MM.1S (cell line): ENCODE results near the gene FBRS.

Experiments used
- DNase-seq: peaks from one replicate; pipeline ENCODE4 v3.0.0-alpha.2; 2015
- H2AFZ ChIP-seq: fragments of 300-600 bp; sonication (generic); 2 replicates; pipeline ENCODE4 v1.6.0; 2016; ENCODE audit warnings: antibody characterized with exemption, low read length
- H3F3A ChIP-seq: fragments of 300-600 bp; sonication (generic); 2 replicates; pipeline ENCODE4 v1.6.1; 2016; ENCODE audit warnings: mild to moderate bottlenecking, antibody characterized with exemption, low read length, moderate library complexity, mixed read lengths; ENCODE audit not compliant: insufficient read depth
- H3K27ac ChIP-seq: fragments of 300-600 bp; sonication (generic); 2 replicates; pipeline ENCODE4 v1.5.1; 2016; ENCODE audit warnings: mild to moderate bottlenecking, low read length
- H3K27me3 ChIP-seq: fragments of 300-600 bp; sonication (generic); replicated peaks from 2 replicates; pipeline ENCODE4 v1.6.0; 2016; ENCODE audit warnings: low read length; ENCODE audit not compliant: insufficient read depth
- H3K36me3 ChIP-seq: fragments of 300-600 bp; sonication (generic); replicated peaks from 2 replicates; pipeline ENCODE4 v1.6.1; 2016; ENCODE audit warnings: mild to moderate bottlenecking, low read length, mixed read lengths; ENCODE audit not compliant: insufficient read depth
- H3K4me1 ChIP-seq: fragments of 300-600 bp; sonication (generic); 2 replicates; pipeline ENCODE4 v1.6.1; 2016; ENCODE audit warnings: low read length, mixed read lengths
- H3K4me2 ChIP-seq: fragments of 300-600 bp; sonication (generic); 2 replicates; pipeline ENCODE4 v1.6.0; 2016; ENCODE audit warnings: low read depth, low read length
- H3K4me3 ChIP-seq: fragments of 300-600 bp; sonication (generic); 2 replicates; pipeline ENCODE4 v1.5.1; 2016; ENCODE audit warnings: low read length, mixed read lengths
- H3K79me2 ChIP-seq: fragments of 300-600 bp; sonication (generic); 2 replicates; pipeline ENCODE4 v1.6.1; 2016; ENCODE audit warnings: mixed run types, low read length, mixed read lengths
- H3K9ac ChIP-seq: fragments of 300-600 bp; sonication (generic); 2 replicates; pipeline ENCODE4 v1.6.1; 2016; ENCODE audit warnings: low read length, mixed read lengths
- H3K9me2 ChIP-seq: fragments of 300-600 bp; sonication (generic); replicated peaks from 2 replicates; pipeline ENCODE4 v1.6.1; 2016; ENCODE audit warnings: mild to moderate bottlenecking, low read length, mixed read lengths; ENCODE audit not compliant: insufficient read depth
- H3K9me3 ChIP-seq: fragments of 300-600 bp; sonication (generic); replicated peaks from 2 replicates; pipeline ENCODE4 v1.6.1; 2016; ENCODE audit warnings: mild to moderate bottlenecking, low read length, mixed read lengths; ENCODE audit not compliant: insufficient read depth
- H4K20me1 ChIP-seq: fragments of 300-600 bp; sonication (generic); 2 replicates; pipeline ENCODE4 v1.6.1; 2016; ENCODE audit warnings: mild to moderate bottlenecking, low read length, moderate library complexity, mixed read lengths; ENCODE audit not compliant: insufficient read depth
- CTCF ChIP-seq: fragments of 300-600 bp; sonication (generic); IDR thresholded peaks from 2 replicates; pipeline ENCODE4 v1.5.1; 2016; ENCODE audit warnings: antibody characterized with exemption, low read length, mixed read lengths
- EZH2 ChIP-seq: fragments of 300-600 bp; sonication (generic); optimal IDR thresholded peaks from 2 replicates; pipeline ENCODE3; 2017; ENCODE audit warnings: low read depth, mild to moderate bottlenecking, antibody characterized with exemption, low read length, mixed read lengths
- EZH2phosphoT487 ChIP-seq: fragments of 300-600 bp; sonication (generic); IDR thresholded peaks from 2 replicates; pipeline ENCODE4 v1.6.1; 2018; ENCODE audit warnings: antibody characterized with exemption, low read length

Gene FBRS

GRCh38 chr16:30711712-30712111, 53.5 kb downstream of the FBRS start:
- no peaks in the 10 kb centered on the region for H3K9me3 ChIP-seq
- H3K27me3 ChIP-seq: no peaks in the 10 kb centered on the region
- H3K4me3 ChIP-seq: no peak overlapping the region
- peaks cover 38% of the 10 kb centered on the region for H3K36me3 ChIP-seq
- H3F3A ChIP-seq: 0 out of 2 replicates have a peak, but pooled peaks cover 2% of the 10 kb centered on the region
- no peaks in the 10 kb centered on the region for H4K20me1 ChIP-seq
- H3K9ac ChIP-seq: no peak overlapping the region
- H3K4me1 ChIP-seq: no peaks in the 10 kb centered on the region
- DNase-seq: no peak
- no peak overlapping the region for H3K4me2 ChIP-seq
- no peak overlapping the region for H3K27ac ChIP-seq
- H3K79me2 ChIP-seq: peaks cover 67% of the 10 kb centered on the region
- H2AFZ ChIP-seq: no peak overlapping the region
- TF ChIP-seq EZH2 (no peak), CTCF (no peak), EZH2phosphoT487 (no peak)
- no peaks in the 10 kb centered on the region for H3K9me2 ChIP-seq

- 0 out of 2 replicates have a peak, but pooled peaks cover 3% of the 10 kb centered on the region for H4K20me1 ChIP-seq
- no peaks in the 10 kb centered on the region for H3K4me1 ChIP-seq
- peaks cover 25% of the 10 kb centered on the region for H3K36me3 ChIP-seq
- H3K4me3 ChIP-seq: no peak overlapping the region
- H3K9me2 ChIP-seq: no peaks in the 10 kb centered on the region
- H3K27ac ChIP-seq: no peak overlapping the region
- no peak for TF ChIP-seq EZH2phosphoT487
- TF ChIP-seq CTCF: no peak
- TF ChIP-seq EZH2: no peak
- H3F3A ChIP-seq: 0 out of 2 replicates have a peak, but pooled peaks cover 2% of the 10 kb centered on the region
- DNase-seq: no peak
- peaks cover 72% of the 10 kb centered on the region for H3K79me2 ChIP-seq
- no peak overlapping the region for H3K9ac ChIP-seq
- no peaks in the 10 kb centered on the region for H3K27me3 ChIP-seq
- no peak overlapping the region for H2AFZ ChIP-seq
- H3K9me3 ChIP-seq: no peaks in the 10 kb centered on the region
- H3K4me2 ChIP-seq: no peak overlapping the region
Measured at GRCh38 chr16:30715750-30716445, 57.7 kb downstream of the FBRS start.

GRCh38 chr16:30720086-30720485, 61.9 kb downstream of the FBRS start:
- H3K36me3 ChIP-seq: peaks cover 28% of the 10 kb centered on the region
- H3K27me3 ChIP-seq: no peaks in the 10 kb centered on the region
- H3K27ac ChIP-seq: no peak overlapping the region
- H2AFZ ChIP-seq: no peak overlapping the region
- no peak overlapping the region for H3K4me3 ChIP-seq
- no peaks in the 10 kb centered on the region for H3K9me3 ChIP-seq
- H3F3A ChIP-seq: 0 out of 2 replicates have a peak, but pooled peaks cover 2% of the 10 kb centered on the region
- H3K4me1 ChIP-seq: no peaks in the 10 kb centered on the region
- H3K4me2 ChIP-seq: no peak overlapping the region
- H3K9me2 ChIP-seq: no peaks in the 10 kb centered on the region
- 0 out of 2 replicates have a peak, but pooled peaks cover 3% of the 10 kb centered on the region for H4K20me1 ChIP-seq
- no peak for DNase-seq
- no peak for TF ChIP-seq EZH2
- no peak for TF ChIP-seq EZH2phosphoT487
- TF ChIP-seq CTCF: no peak
- H3K79me2 ChIP-seq: peaks cover 73% of the 10 kb centered on the region
- H3K9ac ChIP-seq: no peak overlapping the region
